GM23338 (cell line): Measurements from ENCODE around the gene SEMA5A. TPM values are rescaled to one million over a fixed set of nuclear protein-coding genes. Genes with fewer than 3 reads are reported as not detected.

Experiments used
- ATAC-seq: fragments of 200-7000 bp; cut with Tn5 transposase; 3 replicates; pipeline ENCODE4 v1.9.1; 2020
- DNase-seq: peaks from one replicate; pipeline ENCODE4 v3.0.0-alpha.2; 2015; ENCODE audit warnings: low spot score
- H2AFZ ChIP-seq: fragments of 200-600 bp; sonication (generic); 2 replicates; pipeline ENCODE4 v1.8.0; 2016; ENCODE audit warnings: antibody characterized with exemption, mild to moderate bottlenecking, moderate library complexity
- H3F3A ChIP-seq: fragments of 200-600 bp; sonication (generic); replicated peaks from 2 replicates; pipeline ENCODE4 v1.8.0; 2017; ENCODE audit warnings: antibody characterized with exemption, mixed run types, low read depth
- H3K27ac ChIP-seq: fragments of 200-600 bp; sonication (generic); 2 replicates; pipeline ENCODE4 v1.6.1; 2016; ENCODE audit warnings: low read depth
- H3K27me3 ChIP-seq: fragments of 200-600 bp; sonication (generic); 2 replicates; pipeline ENCODE4 v1.8.0; 2016; ENCODE audit warnings: mild to moderate bottlenecking, mixed run types, moderate library complexity; ENCODE audit not compliant: insufficient read depth
- H3K36me3 ChIP-seq: fragments of 200-600 bp; sonication (generic); 2 replicates; pipeline ENCODE4 v1.8.0; 2016; ENCODE audit warnings: mild to moderate bottlenecking; ENCODE audit not compliant: insufficient read depth
- H3K4me1 ChIP-seq: fragments of 200-600 bp; sonication (generic); 2 replicates; pipeline ENCODE4 v1.8.0; 2016; ENCODE audit warnings: mild to moderate bottlenecking, moderate library complexity; ENCODE audit not compliant: insufficient read depth
- H3K4me2 ChIP-seq: fragments of 200-600 bp; sonication (generic); 2 replicates; pipeline ENCODE4 v1.7.1; 2017; ENCODE audit warnings: mixed run types
- H3K4me3 ChIP-seq: fragments of 200-600 bp; sonication (generic); 2 replicates; pipeline ENCODE4 v1.6.1; 2016; ENCODE audit warnings: mixed run types
- H3K79me2 ChIP-seq: fragments of 200-600 bp; sonication (generic); replicated peaks from 2 replicates; pipeline ENCODE4 v1.8.0; 2017; ENCODE audit warnings: mild to moderate bottlenecking; ENCODE audit not compliant: insufficient read depth
- H3K9me2 ChIP-seq: fragments of 200-600 bp; sonication (generic); 2 replicates; pipeline ENCODE4 v1.8.0; 2017; ENCODE audit not compliant: insufficient read depth
- H4K20me1 ChIP-seq: fragments of 200-600 bp; sonication (generic); replicated peaks from 2 replicates; pipeline ENCODE4 v1.8.0; 2017; ENCODE audit warnings: mild to moderate bottlenecking; ENCODE audit not compliant: insufficient read depth
- H3K27ac Mint-ChIP-seq: 2 replicates; pipeline ENCODE4 v1.8.0; 2020; ENCODE audit warnings: inconsistent platforms, mild to moderate bottlenecking, moderate library complexity, mixed read lengths
- H3K27me3 Mint-ChIP-seq: 3 replicates; pipeline ENCODE4 v1.8.0; 2022; ENCODE audit warnings: low read depth, mild to moderate bottlenecking, moderate library complexity, mixed read lengths, inconsistent platforms; ENCODE audit not compliant: insufficient read depth, poor library complexity
- H3K36me3 Mint-ChIP-seq: 3 replicates; pipeline ENCODE4 v1.8.0; 2021; ENCODE audit warnings: low read depth, mild to moderate bottlenecking, inconsistent platforms, moderate library complexity, mixed read lengths
- H3K4me1 Mint-ChIP-seq: 3 replicates; pipeline ENCODE4 v1.8.0; 2020; ENCODE audit warnings: mild to moderate bottlenecking, inconsistent platforms, mixed read lengths
- H3K4me3 Mint-ChIP-seq: 3 replicates; pipeline ENCODE4 v1.8.0; 2021; ENCODE audit warnings: moderate library complexity, mild to moderate bottlenecking, inconsistent platforms, mixed read lengths
- H3K9me3 Mint-ChIP-seq: 3 replicates; pipeline ENCODE4 v1.8.0; 2020; ENCODE audit warnings: moderate library complexity, mild to moderate bottlenecking, inconsistent platforms, mixed read lengths
- CTCF ChIP-seq, 2 experiments: fragments of 200-600 bp in 1 of 2; sonication (generic) in 1 of 2; conservative IDR thresholded peaks; 2 replicates each; pipeline versions ENCODE4 v1.5.1 to v1.6.1; 2016 to 2017; ENCODE audit warnings: antibody characterized with exemption in 2 of 2, low read depth in 2 of 2, mild to moderate bottlenecking in 2 of 2, moderate library complexity in 1 of 2
- ETS1 ChIP-seq: IDR thresholded peaks from 2 replicates; pipeline ENCODE4 v1.6.1; 2016; ENCODE audit warnings: antibody characterized with exemption
- microRNA-seq: library from miRNA; unstranded; fragments of <30 nt; microRNA quantifications from one replicate; pipeline ENCODE4, GENCODE V29; 2017
- polyA plus RNA-seq: library from polyadenylated mRNA; unstranded; fragments of >200 nt; fragmentation: Nextera tagmentation; extraction: Ambion mirVana; gene quantifications from 2 replicates; pipeline ENCODE4 v1.2.1, GENCODE V29; 2016
- small RNA-seq: library from RNA; depleted of rRNA; stranded (forward); fragments of <200 nt; gene quantifications from one replicate; pipeline ENCODE3, GENCODE V24; 2014; ENCODE audit warnings: low replicate concordance
- total RNA-seq: library from RNA; depleted of rRNA; stranded (reverse); fragments of >200 nt; shearing (Covaris generic); gene quantifications from 2 replicates; pipeline ENCODE4 v1.2.3, GENCODE V29; 2014; rRNA removed

Gene SEMA5A
- total and polyA plus RNA-seq, 2 experiments from 2014 or later = 2.1 to 8.1 TPM

- H3K27me3 ChIP-seq = no peaks in the 10 kb centered on the region
- peak; percentile 76 for ATAC-seq
Measured at GRCh38 chr5:8993031-8993430, 552.8 kb downstream of the SEMA5A start.

More at GRCh38 chr5:8993031-8993430, 552.8 kb downstream of the SEMA5A start:
- peak; percentile 70 for DNase-seq
- H3K36me3 Mint-ChIP-seq = no peaks in the 10 kb centered on the region
- H3K4me1 Mint-ChIP-seq = peaks cover under 1% of the 10 kb centered on the region; the same call in 1 of the 3 replicates
- Histone ChIP-seq H3K4me1 (no peaks in the 10 kb centered on the region), H4K20me1 (no peaks in the 10 kb centered on the region), H3K9me2 (no peaks in the 10 kb centered on the region), H2AFZ (no peak overlapping the region), H3F3A (no peaks in the 10 kb centered on the region), H3K4me3 (no peak overlapping the region), H3K27ac (no peak overlapping the region), H3K4me2 (no peak overlapping the region), H3K79me2 (no peaks in the 10 kb centered on the region), H3K36me3 (no peaks in the 10 kb centered on the region)
- H3K9me3 Mint-ChIP-seq = no peaks in the 10 kb centered on the region
- H3K4me3 Mint-ChIP-seq = no peak overlapping the region
- TF ChIP-seq CTCF (conservative IDR thresholded peaks at IDR 0.05; ENCODE audit: low read depth in 2 of 2) (peak; percentile 56 to 72), ETS1 (no peak)
- no peaks in the 10 kb centered on the region for H3K27me3 Mint-ChIP-seq
- no peak overlapping the region for H3K27ac Mint-ChIP-seq

Small RNA genes within 50 kb of the gene (microRNA-seq; reads per million reads assigned to microRNA genes)
- gene MIR4636 = 0.89 reads per million

Small RNA genes within 50 kb of the gene (small RNA-seq; reads per million reads assigned to genes)
- gene MIR4636 = not detected
- gene SNORD123 = 62.3 reads per million, percentile 99 among the genes with 10 or more reads in this experiment

Other genes with a start within 250 kb of the SEMA5A start
- gene TAS2R1, start 84.3 kb upstream of the SEMA5A start, total RNA-seq = 0.31 TPM in 1 of 2 replicates, not detected in the other
- gene TAS2R1, start 84.3 kb upstream of the SEMA5A start, polyA plus RNA-seq = 0.19 TPM in 1 of 2 replicates, not detected in the other